GM10266 (cell line): ENCODE measurements around the gene MROH2A.
A peak's percentile ranks its signal among the peaks of the same experiment; 100 is the strongest.
"Not testable (repeated sequence)": the region's sequence is repeated elsewhere in the genome, so short reads cannot be mapped to it uniquely, and the experiment has no call there.

ENCODE experiments used
- DNase-seq: peaks from one replicate; pipeline ENCODE4 v3.0.0; 2012; ENCODE audit errors: extremely low spot score
- TF ChIP-seq, protein P1 (sequence below): IDR thresholded peaks from 2 replicates; pipeline ENCODE4 v1.5.1; 2012; ENCODE audit warnings: mild to moderate bottlenecking, low read depth; ENCODE audit not compliant: control insufficient read depth, insufficient read depth; ENCODE audit errors: missing control alignments

Gene MROH2A

DNA sequence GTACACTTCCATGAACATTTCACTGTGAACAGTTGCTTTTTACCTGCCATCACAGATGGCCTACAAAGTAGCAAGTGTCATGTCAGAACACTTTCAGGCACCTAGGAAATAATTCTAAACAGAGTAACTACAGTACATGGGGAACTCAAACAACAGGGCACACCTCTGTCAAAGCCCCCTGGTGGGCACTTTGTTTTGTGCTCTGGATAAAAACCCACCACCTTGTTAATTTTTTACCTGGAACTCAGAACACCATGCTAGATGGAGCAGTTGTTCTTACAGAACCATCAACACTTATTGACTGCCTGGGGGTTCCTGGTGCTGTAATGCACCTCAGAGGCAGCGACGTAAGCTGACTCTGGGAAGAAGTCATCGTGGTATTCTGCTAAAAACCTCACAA lies 87.7 kb downstream of the MROH2A start:
- TF ChIP-seq, protein P1, sequence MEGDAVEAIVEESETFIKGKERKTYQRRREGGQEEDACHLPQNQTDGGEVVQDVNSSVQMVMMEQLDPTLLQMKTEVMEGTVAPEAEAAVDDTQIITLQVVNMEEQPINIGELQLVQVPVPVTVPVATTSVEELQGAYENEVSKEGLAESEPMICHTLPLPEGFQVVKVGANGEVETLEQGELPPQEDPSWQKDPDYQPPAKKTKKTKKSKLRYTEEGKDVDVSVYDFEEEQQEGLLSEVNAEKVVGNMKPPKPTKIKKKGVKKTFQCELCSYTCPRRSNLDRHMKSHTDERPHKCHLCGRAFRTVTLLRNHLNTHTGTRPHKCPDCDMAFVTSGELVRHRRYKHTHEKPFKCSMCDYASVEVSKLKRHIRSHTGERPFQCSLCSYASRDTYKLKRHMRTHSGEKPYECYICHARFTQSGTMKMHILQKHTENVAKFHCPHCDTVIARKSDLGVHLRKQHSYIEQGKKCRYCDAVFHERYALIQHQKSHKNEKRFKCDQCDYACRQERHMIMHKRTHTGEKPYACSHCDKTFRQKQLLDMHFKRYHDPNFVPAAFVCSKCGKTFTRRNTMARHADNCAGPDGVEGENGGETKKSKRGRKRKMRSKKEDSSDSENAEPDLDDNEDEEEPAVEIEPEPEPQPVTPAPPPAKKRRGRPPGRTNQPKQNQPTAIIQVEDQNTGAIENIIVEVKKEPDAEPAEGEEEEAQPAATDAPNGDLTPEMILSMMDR: no peak
- DNase-seq: no peak

DNA sequence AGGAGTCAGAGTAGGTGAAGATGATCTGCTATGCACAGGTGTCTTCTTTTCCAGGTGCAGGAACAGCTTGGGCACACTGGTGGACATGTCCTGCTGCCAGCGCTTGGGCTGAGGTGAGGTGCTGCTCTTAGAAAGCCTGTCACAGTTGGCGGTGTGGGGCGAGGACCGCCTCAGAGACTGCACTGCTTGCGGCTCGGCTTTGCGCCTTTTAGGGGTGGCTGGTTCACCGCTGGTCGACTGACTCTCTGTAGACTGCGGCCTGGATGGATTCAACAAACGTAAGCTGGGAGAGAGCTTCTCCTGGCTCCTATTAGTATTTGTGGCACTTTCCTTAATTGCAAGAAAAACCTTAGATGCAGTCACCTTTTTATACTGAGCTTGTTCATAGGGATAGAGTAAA lies 88.3 kb downstream of the MROH2A start:
- no peak for DNase-seq
- TF ChIP-seq, protein P1: no peak

DNA sequence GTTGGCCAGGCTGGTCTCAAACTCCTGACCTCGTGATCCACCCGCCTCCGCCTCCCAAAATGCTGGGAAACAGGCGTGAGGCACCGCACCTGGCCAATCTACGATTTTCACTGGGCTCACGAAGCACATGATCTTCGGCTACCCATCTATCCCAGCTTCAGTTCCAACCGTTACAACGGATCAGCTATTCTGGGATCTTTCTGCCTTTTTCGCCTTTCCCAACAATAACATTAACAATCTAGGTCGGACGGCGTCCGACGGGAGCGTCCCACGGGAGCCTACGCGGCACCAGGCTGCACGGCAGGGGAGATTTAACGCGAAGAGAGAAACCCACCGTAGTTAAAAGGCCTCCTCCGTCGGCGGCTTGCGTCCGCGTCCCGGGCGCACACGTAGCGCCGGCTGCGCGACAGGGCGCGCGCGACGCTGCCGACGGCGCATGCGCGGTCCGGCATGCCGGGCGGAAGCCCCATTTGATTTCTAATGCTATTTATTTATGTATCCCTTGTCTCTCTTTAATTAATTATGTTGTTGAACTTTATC lies 89.9 kb downstream of the MROH2A start, which contains the start of gene MSL3B:
TSS of gene MSL3B (minus strand) at position 394 of the 540 bp plus-strand sequence.
- peak; percentile 68 for DNase-seq
- TF ChIP-seq, protein P1: no peak

DNA sequence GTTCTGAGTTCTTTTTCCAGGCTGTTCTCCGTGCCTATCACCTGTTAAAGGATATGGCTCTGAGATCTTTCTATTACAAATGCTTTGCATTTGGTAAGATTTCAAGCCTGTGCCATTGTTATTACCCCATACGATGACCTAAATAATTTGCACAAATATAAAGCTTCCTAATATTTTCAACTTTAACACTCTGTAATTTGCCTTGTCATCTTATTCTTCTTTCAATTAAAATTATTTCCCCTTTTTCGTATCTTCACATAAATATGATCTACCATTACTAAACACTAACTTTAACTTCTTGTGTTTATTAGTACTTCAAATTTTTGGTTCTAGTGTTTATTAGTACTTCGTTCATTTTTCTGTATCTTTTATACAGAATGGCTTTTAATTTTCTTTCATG lies 93.3 kb downstream of the MROH2A start:
- no peak for DNase-seq
- TF ChIP-seq, protein P1: no peak

DNA sequence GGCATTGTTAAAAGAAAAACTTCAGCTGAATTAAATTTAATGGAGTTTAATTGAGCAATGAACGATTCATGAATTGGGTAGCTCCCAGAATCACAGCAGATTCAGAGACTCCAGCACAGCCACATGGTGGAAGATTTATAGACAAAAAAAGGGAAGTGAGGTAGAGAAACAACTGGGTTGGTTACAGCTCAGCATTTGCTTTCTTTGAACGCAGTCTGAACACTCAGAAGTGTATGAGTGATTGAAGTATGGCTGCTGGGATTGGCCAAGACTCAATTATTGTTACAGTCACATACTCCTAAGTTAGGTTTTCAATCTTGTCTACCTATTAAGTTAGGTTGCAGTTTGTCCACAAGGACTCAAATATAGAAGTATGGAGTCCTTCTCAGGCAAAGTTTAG lies 94.0 kb downstream of the MROH2A start:
- not testable (repeated sequence) for DNase-seq

DNA sequence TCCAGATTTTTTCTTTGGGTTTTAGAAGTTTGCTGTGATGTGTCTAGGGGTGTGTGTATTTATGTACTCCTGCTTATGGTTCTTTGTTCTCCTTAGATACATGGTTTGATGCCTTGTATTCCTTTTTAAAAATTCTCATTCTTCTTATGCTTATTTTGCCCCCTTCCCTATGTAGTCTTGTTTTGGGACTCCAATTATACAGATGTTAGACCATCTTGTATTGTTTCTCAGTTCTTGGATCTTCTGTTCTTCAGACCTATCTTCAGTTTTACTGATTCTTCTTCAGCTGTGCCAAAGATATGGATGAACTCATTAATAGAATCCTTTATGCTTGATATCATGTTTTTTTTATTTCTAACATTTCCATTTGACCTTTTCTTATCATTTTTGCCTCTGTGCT lies 104.2 kb downstream of the MROH2A start:
- TF ChIP-seq, protein P1: no peak
- no peak for DNase-seq
